SJCRH30 (cell line): Measurements from ENCODE around the gene MYLK. TPM values are rescaled to one million over a fixed set of nuclear protein-coding genes. Genes with fewer than 3 reads are reported as not detected.
"Not testable (repeated sequence)": the region's sequence is repeated elsewhere in the genome, so short reads cannot be mapped to it uniquely, and the experiment has no call there.

ENCODE experiments used
- DNase-seq, 2 experiments: peaks; one replicate each; pipeline ENCODE4 v3.0.0-alpha.2; 2015 to 2020
- H3K27ac ChIP-seq: fragments of 250-450 bp; sonication (Bioruptor Pico); 2 replicates; pipeline ENCODE4 v1.5.1; 2020; ENCODE audit warnings: mild to moderate bottlenecking, moderate library complexity
- H3K27me3 ChIP-seq: fragments of 250-450 bp; sonication (Bioruptor Pico); 2 replicates; pipeline ENCODE4 v1.5.1; 2020; ENCODE audit warnings: mild to moderate bottlenecking, moderate library complexity
- H3K36me3 ChIP-seq: fragments of 250-450 bp; sonication (Bioruptor Pico); 2 replicates; pipeline ENCODE4 v1.5.1; 2020; ENCODE audit warnings: mild to moderate bottlenecking, moderate library complexity
- H3K4me1 ChIP-seq: fragments of 250-450 bp; sonication (Bioruptor Pico); 2 replicates; pipeline ENCODE4 v1.5.1; 2020; ENCODE audit warnings: mild to moderate bottlenecking, moderate library complexity
- H3K4me3 ChIP-seq: fragments of 250-450 bp; sonication (Bioruptor Pico); 2 replicates; pipeline ENCODE4 v1.5.1; 2020; ENCODE audit warnings: mild to moderate bottlenecking, moderate library complexity
- H3K9me3 ChIP-seq: fragments of 250-450 bp; sonication (Bioruptor Pico); replicated peaks from 2 replicates; pipeline ENCODE4 v1.5.1; 2020; ENCODE audit warnings: mild to moderate bottlenecking, moderate library complexity
- total RNA-seq: library from RNA; depleted of rRNA; stranded (reverse); fragments of >200 nt; shearing (Covaris generic); gene quantifications from 2 replicates; pipeline ENCODE4 v1.2.3, GENCODE V29; 2014; rRNA removed

Gene MYLK, protein sequence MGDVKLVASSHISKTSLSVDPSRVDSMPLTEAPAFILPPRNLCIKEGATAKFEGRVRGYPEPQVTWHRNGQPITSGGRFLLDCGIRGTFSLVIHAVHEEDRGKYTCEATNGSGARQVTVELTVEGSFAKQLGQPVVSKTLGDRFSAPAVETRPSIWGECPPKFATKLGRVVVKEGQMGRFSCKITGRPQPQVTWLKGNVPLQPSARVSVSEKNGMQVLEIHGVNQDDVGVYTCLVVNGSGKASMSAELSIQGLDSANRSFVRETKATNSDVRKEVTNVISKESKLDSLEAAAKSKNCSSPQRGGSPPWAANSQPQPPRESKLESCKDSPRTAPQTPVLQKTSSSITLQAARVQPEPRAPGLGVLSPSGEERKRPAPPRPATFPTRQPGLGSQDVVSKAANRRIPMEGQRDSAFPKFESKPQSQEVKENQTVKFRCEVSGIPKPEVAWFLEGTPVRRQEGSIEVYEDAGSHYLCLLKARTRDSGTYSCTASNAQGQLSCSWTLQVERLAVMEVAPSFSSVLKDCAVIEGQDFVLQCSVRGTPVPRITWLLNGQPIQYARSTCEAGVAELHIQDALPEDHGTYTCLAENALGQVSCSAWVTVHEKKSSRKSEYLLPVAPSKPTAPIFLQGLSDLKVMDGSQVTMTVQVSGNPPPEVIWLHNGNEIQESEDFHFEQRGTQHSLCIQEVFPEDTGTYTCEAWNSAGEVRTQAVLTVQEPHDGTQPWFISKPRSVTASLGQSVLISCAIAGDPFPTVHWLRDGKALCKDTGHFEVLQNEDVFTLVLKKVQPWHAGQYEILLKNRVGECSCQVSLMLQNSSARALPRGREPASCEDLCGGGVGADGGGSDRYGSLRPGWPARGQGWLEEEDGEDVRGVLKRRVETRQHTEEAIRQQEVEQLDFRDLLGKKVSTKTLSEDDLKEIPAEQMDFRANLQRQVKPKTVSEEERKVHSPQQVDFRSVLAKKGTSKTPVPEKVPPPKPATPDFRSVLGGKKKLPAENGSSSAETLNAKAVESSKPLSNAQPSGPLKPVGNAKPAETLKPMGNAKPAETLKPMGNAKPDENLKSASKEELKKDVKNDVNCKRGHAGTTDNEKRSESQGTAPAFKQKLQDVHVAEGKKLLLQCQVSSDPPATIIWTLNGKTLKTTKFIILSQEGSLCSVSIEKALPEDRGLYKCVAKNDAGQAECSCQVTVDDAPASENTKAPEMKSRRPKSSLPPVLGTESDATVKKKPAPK (N-terminal part only)
- total RNA-seq = 3.2 and 4.3 TPM in 2 replicates

DNA sequence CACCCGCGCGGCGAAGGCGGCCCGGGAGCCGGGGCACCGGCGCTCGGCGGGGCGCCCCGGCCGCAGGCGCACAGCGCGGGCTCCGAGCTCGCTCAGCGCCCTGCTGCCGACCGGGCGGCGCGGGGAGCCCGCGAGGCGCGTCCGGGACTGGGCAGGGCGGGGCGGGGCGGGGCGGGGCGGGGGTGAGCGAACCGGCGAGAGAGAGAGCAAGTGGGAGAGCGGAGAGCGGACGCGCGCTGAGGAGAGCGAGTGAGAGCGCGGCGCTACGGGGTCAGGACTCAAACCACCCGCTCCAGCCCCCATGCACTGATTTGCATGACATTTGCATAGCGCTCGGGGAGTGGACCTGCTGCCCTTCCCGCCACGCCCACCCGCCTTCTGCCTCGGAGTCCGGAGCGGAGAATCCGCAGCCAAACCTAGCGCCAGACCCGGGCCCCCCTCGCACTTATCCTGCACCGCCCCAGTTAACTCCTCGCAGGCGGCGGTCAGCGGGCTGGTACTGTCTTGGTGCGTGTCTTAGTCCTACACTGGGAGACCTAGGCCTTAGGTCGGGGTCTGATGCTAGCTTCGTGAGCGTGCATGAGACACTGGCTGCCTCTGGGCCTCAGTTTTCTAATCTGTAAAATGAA is at the start of gene MYLK:
TSS of gene MYLK (minus strand) at position 130 of the 629 bp plus-strand sequence. CDS start 90,491 bp downstream, outside the sequence.
- DNase-seq = peak; percentile 93 to 95
- Histone ChIP-seq H3K36me3 (no peaks in the 10 kb centered on the region), H3K9me3 (no peaks in the 10 kb centered on the region; the same call in 1 of the 2 replicates), H3K4me3 (peak within 1 kb of the TSS; percentile 57), H3K27ac (no peak within 1 kb of the TSS), H3K4me1 (no peaks in the 10 kb centered on the region), H3K27me3 (no peaks in the 10 kb centered on the region)

DNA sequence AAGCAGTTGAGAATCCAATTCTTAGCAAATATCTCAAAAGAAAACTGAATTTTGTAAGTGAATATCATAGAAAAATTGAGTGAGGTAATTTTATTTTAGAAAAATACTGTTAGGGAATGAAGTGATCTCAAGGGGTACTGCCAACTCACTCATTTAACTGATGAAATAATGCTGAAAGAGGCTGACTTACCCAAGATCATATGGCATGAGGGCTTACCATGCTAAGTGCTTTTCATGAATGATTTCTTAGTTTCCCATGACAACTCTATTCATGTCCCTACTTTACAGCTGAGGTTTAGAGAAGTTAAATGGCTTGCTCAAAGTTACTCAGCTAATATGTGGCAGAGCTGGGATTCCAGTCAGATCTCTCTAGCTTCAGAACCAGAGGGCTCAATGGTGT is 46.3 kb upstream of the MYLK start:
- DNase-seq = no peak
- Histone ChIP-seq H3K27ac (no peak overlapping the region), H3K27me3 (no peaks in the 10 kb centered on the region), H3K9me3 (no peaks in the 10 kb centered on the region), H3K4me1 (no peaks in the 10 kb centered on the region), H3K4me3 (no peak overlapping the region), H3K36me3 (peaks cover 78% of the 10 kb centered on the region)

DNA sequence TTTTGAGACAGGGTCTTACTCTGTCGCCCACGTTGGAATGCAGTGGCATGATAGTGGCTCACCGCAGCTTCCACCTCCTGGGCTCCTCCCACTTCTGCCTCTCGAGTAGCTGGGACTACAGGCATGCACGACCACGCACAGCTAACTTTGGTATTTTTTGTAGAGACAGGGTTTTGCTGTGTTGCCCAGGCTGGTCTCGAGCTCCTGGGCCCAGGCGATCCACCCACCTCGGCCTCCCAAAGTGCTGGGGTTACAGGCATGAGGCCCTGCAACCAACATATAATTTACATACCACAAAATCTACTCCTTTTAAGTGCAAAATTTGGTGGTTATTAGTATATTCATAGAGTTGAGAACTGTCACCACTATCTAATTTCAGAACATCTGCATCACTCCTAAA is 45.2 kb upstream of the MYLK start:
- Histone ChIP-seq H3K9me3 (no peaks in the 10 kb centered on the region), H3K4me3 (no peak overlapping the region), H3K36me3 (peaks cover 77% of the 10 kb centered on the region), H3K27ac (no peak overlapping the region), H3K27me3 (no peaks in the 10 kb centered on the region), H3K4me1 (no peaks in the 10 kb centered on the region)
- no peak for DNase-seq

DNA sequence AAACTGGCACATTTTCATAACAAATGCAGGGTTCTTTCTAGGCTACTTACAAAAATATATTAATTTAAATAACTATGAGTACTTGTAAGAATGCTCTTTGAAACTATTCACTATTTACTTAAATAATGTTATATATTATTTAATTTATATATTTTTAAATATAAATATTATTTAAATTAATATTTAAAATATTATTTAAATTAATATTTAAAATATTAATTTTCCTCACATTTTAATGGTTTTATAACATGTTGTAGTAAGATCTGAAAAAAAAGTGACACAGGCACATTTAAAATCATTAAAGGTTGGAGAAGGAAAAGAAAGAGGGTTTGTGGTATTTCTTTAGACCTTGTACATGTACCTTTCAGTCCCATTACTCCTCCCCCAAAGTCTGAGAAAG is 42.3 kb upstream of the MYLK start:
- H3K4me1 ChIP-seq = no peaks in the 10 kb centered on the region
- no peak for DNase-seq

DNA sequence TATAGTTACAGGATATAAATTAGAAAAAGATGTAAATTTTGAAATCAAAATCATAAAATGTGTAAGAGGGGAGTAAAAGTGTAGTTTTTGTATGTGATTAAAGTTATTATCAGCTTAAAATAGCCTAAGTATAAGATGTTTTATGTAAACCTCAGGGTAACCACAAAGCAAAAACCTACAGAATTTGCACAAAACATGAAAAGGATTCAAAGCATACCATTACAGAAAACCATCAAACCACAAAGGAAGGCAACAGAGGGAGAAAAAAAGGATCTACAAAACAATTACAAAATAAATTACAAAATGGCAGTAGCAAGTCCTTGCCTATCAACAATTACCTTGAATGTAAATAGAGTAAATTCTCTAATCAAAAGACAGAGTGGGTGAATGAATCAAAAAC is 36.7 kb upstream of the MYLK start:
- DNase-seq = no peak
- Histone ChIP-seq H3K9me3 (peaks cover 10% of the 10 kb centered on the region), H3K27me3 (no peaks in the 10 kb centered on the region), H3K4me1 (no peaks in the 10 kb centered on the region), H3K4me3 (no peak overlapping the region), H3K27ac (no peak overlapping the region), H3K36me3 (peaks cover 76% of the 10 kb centered on the region)

More for the DNA sequence above, 42.3 kb upstream of the MYLK start:
- H3K4me3 ChIP-seq = no peak overlapping the region
- peaks cover 72% of the 10 kb centered on the region for H3K36me3 ChIP-seq
- H3K27me3 ChIP-seq = no peaks in the 10 kb centered on the region
- no peak overlapping the region for H3K27ac ChIP-seq
- no peaks in the 10 kb centered on the region; the same call in 1 of the 2 replicates for H3K9me3 ChIP-seq

DNA sequence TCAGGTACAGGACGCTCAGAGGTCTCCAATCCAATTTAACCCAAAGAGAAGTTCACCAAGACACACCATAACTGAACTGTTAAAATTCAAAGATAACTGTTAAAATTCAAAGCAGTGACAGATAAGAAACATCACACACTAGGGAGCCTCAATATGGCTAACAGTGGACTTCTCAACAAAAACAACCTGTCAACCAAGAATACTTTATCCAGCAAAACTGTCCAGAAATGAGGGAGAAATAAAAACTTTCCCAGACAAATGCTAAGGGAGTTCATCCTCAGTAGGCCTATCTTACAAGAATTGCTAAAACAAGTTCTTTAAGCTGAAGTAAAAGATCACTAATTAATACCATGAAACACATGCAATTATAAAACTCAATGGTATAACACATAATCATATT is 36.3 kb upstream of the MYLK start:
- H3K27me3 ChIP-seq = no peaks in the 10 kb centered on the region
- H3K36me3 ChIP-seq = peaks cover 75% of the 10 kb centered on the region
- peak in 1 of 2 experiments; percentile 33 for DNase-seq
- H3K4me3 ChIP-seq = no peak overlapping the region
- H3K4me1 ChIP-seq = no peaks in the 10 kb centered on the region
- no peak overlapping the region for H3K27ac ChIP-seq
- H3K9me3 ChIP-seq = peaks cover 10% of the 10 kb centered on the region

DNA sequence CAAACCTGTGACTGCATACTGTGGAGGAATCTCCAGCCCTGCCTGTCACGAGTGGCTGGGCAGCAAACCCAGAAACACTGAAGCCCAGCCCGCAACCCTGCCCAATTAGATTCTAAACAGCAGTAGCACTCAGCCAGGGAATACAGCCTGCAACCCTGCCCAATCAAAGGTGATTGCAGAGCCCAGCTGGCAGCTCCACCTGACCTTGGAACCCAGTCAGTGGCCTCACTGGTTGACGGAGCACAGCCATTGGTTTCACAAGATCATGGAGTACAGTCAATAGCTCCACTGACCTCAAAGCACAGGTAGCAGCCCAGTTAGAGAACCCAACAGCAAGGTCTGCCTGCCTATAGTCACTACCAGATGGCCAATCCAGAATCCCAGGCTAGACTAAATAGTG is 35.2 kb upstream of the MYLK start:
- Histone ChIP-seq H3K4me1 (no peaks in the 10 kb centered on the region), H3K9me3 (peaks cover 10% of the 10 kb centered on the region), H3K4me3 (no peak overlapping the region), H3K27me3 (no peaks in the 10 kb centered on the region), H3K27ac (no peak overlapping the region), H3K36me3 (peaks cover 76% of the 10 kb centered on the region)
- DNase-seq = no peak

DNA sequence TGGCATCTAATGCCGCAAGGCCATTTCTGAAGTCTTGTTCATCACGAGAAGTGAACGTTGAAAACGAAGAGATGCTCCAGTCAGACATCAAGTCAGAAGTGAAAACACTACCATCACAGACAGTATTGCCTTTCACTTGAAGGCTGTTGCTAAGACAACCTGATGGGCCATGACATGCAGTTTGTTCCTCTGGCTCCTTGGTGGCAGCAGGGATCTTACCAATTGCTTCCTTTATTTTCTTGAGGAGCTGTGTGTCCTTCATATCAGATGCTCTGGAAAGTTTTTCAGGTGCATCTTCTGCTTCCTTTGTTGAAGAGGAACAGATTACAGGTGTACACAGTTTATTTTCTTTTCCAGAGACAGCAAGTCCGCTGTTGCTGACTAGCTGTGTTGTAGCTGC is 30.7 kb upstream of the MYLK start:
- H3K36me3 ChIP-seq = peaks cover 44% of the 10 kb centered on the region
- H3K4me1 ChIP-seq = no peaks in the 10 kb centered on the region
- no peaks in the 10 kb centered on the region for H3K27me3 ChIP-seq
- no peaks in the 10 kb centered on the region for H3K9me3 ChIP-seq
- no peak overlapping the region for H3K27ac ChIP-seq
- H3K4me3 ChIP-seq = no peak overlapping the region
- DNase-seq = no peak

DNA sequence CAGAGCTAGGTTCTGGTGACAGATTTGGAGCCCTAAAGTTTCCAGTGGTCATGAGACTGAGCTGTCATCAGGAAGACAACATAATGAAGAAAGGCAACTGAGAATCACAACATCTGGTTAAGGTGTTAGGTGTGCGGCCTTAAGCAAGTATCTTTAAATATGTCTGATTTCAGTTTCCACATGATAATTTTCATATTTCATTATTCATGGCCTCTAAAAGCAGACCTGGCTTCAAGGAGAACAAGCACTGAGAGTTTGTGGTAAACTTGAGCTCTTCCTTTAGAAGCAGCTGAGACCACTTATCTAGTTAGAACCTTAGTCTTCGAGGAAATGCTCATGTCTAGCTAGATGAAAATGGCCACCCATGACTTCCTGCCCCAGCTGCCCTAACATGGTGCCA is 25.7 kb upstream of the MYLK start:
- no peak for DNase-seq
- Histone ChIP-seq H3K36me3 (peaks cover 8% of the 10 kb centered on the region), H3K27ac (no peak overlapping the region), H3K27me3 (no peaks in the 10 kb centered on the region), H3K4me1 (no peaks in the 10 kb centered on the region), H3K9me3 (no peaks in the 10 kb centered on the region), H3K4me3 (no peak overlapping the region)

DNA sequence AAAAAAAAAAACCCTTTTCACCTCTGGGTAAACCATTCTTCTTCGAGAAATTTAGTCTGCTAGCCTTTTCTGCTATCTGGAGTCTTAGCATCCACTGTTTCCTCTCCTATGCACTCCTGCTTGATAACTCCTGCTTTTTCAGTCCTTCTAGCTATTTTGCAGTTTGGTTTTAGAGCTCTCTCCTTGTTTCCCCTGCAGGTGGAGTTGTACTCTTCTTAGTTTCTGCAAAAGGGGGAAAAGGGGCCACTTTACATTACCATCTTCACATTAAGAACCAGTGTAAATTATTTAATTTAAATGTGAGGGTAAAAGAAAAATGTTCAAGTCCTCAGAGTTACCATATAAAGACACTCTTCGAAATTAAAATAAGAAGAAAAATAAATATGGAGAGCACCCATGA is 23.6 kb upstream of the MYLK start:
- H3K36me3 ChIP-seq = no peaks in the 10 kb centered on the region; the same call in 1 of the 2 replicates
- DNase-seq = no peak
- no peak overlapping the region for H3K27ac ChIP-seq

DNA sequence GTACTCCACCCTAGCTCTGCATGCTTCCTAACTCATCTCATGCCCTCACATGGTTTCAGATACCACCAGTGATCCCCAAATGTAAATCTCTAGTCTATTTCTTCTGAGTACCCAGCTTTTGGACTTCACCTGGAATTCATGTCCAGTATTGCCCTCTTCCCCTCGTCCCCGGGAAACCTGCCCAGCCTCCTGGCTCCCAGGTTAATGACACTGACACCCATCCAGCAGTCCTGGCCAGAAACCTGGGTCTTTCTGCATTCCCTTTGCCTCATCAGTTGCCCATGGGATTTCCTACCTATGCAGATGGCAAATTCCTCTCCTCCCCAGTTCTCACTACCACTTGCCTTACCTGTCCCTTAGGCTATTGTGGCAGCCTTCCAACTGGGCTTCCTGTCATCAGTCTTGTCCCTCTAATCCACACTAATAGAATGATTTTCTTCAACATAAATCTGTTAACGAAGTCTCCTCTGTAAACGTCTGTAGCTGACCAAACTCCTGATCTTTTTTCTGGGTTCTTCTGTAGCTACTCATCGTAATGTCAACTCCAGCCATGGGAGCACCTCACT is 15.3 kb upstream of the MYLK start:
- Histone ChIP-seq H3K27ac (no peak overlapping the region), H3K36me3 (no peaks in the 10 kb centered on the region), H3K9me3 (no peaks in the 10 kb centered on the region), H3K4me1 (no peaks in the 10 kb centered on the region), H3K4me3 (no peak overlapping the region), H3K27me3 (no peaks in the 10 kb centered on the region)
- DNase-seq = no peak

More for the DNA sequence above, 23.6 kb upstream of the MYLK start:
- Histone ChIP-seq H3K4me1 (no peaks in the 10 kb centered on the region), H3K4me3 (no peak overlapping the region), H3K9me3 (no peaks in the 10 kb centered on the region), H3K27me3 (no peaks in the 10 kb centered on the region)

DNA sequence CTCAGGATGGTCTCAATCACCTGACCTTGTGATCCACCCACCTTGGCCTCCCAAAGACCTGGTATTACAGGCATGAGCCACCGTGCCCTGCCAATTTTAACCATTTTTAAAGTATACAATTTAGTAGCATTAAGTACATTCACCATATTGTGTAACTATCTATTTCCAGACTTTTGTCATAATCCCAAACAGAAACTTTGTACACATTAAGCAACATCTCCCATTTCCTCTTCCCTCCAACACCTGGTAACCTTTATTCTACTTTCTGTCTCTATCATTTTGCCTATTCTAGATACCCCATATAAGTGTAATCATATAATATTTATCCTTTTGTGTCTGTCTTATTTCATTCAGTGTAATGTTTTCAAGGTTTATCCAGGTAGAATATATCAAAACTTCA is 8.9 kb upstream of the MYLK start:
- no peaks in the 10 kb centered on the region for H3K27me3 ChIP-seq
- DNase-seq = no peak
- H3K4me1 ChIP-seq = peaks cover 5% of the 10 kb centered on the region; the same call in 1 of the 2 replicates

DNA sequence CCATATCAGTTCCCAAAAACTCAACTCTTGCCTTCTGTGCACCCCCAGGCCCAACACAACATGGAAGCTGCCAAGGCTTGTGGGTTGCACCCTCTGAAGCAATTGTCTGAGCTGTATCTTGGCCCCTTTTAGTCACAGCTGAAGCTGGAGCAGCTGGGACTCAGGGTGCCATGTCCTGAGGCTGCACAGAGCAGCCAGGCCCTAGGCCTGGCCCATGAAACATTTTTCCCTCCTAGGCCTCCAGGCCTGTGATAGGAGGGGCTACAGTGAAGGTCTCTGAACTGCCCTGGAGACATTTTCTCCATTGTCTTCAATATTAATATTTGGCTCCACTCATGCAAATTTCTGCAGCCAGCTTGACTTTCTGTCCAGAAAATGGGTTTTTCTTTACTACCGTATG is 8.1 kb upstream of the MYLK start:
- DNase-seq = no peak
- no peak overlapping the region for H3K27ac ChIP-seq
- peaks cover 5% of the 10 kb centered on the region; the same call in 1 of the 2 replicates for H3K4me1 ChIP-seq
- H3K4me3 ChIP-seq = no peak overlapping the region
- H3K27me3 ChIP-seq = no peaks in the 10 kb centered on the region
- H3K9me3 ChIP-seq = peaks cover 5% of the 10 kb centered on the region; the same call in 1 of the 2 replicates
- no peaks in the 10 kb centered on the region for H3K36me3 ChIP-seq

More for the DNA sequence above, 8.9 kb upstream of the MYLK start:
- Histone ChIP-seq H3K27ac (no peak overlapping the region), H3K4me3 (no peak overlapping the region), H3K36me3 (no peaks in the 10 kb centered on the region), H3K9me3 (0 out of 2 replicates have a peak, but pooled peaks cover 5% of the 10 kb centered on the region)

DNA sequence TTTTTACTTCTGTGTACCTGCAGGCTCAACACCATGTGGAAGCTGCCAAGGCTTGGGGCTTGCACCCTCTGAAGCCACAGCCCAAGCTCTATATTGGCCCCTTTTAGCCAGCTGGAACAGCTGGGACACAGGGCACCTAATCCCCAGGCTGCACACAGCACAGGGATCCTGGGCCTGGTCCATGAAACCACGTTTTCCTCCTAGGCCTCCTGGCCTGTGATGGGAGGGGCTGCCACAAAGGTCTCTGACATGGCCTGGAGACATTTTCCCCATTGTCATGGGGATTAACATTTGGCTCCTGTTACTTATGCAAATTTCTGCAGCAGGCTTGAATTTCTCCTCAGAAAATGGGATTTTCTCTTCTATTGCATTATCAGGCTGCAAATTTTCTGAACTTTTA is 6.9 kb upstream of the MYLK start:
- not testable (repeated sequence) for H3K9me3 ChIP-seq, H3K4me1 ChIP-seq, H3K4me3 ChIP-seq, H3K36me3 ChIP-seq, H3K27ac ChIP-seq, H3K27me3 ChIP-seq
- DNase-seq = peak; percentile 39 to 50
